B cell (primary cell): ENCODE measurements around the gene PDCD6IP. TPM values are rescaled to one million over a fixed set of nuclear protein-coding genes. Genes with fewer than 3 reads are reported as not detected.

Source experiments
- ATAC-seq: fragments of 200-7000 bp; cut with Tn5 transposase; one replicate; pipeline ENCODE4 v1.10.0; 2021; ENCODE audit warnings: low read depth, mild to moderate bottlenecking, moderate number of reproducible peaks, moderate library complexity
- CTCF ChIA-PET: fragments of 350-600 bp; sonication (Branson Sonifier 250); formaldehyde crosslinking; loops from one replicate; lab custom pipeline; 2021; ENCODE audit warnings: antibody characterized with exemption, inconsistent platforms; lab: Charles Lee
- POLR2A ChIA-PET: fragments of 350-600 bp; sonication (Branson Sonifier 250); formaldehyde crosslinking; loops from one replicate; lab custom pipeline; 2021; ENCODE audit warnings: antibody characterized with exemption; lab: Charles Lee
- DNase-seq: peaks from one replicate; pipeline ENCODE4 v3.0.0; 2013
- H2AFZ ChIP-seq: 2 replicates; pipeline ENCODE4 v1.6.1; 2012; ENCODE audit warnings: mild to moderate bottlenecking, low read depth, low read length; ENCODE audit not compliant: insufficient read depth, poor library complexity, severe bottlenecking
- H3K27ac ChIP-seq, 2 donors: 1 replicate in 1 of 2; 2 replicates in 1 of 2; pipeline ENCODE4 v1.5.1; 2012 to 2013; ENCODE audit warnings: low read length in 2 of 2, mild to moderate bottlenecking in 2 of 2, moderate library complexity in 1 of 2
- H3K27me3 ChIP-seq, 4 experiments: fragments of 200-600 bp in 1 of 4; sonication (generic) in 1 of 4; replicated peaks in 1 of 4; 1 replicate in 2 of 4; 2 replicates in 2 of 4; pipeline versions ENCODE4 v1.6.1 to v1.7.0; 2013 to 2016; ENCODE audit warnings: low read length in 3 of 4, mild to moderate bottlenecking in 2 of 4, mixed read lengths in 1 of 4, moderate library complexity in 1 of 4; ENCODE audit not compliant: insufficient read depth in 4 of 4, control insufficient read depth in 3 of 4; ENCODE audit errors: control extremely low read depth in 1 of 4
- H3K36me3 ChIP-seq, 2 experiments: replicated peaks in 1 of 2; 1 replicate in 1 of 2; 2 replicates in 1 of 2; pipeline versions ENCODE4 v1.6.1 to v1.7.1; 2013; ENCODE audit warnings: low read length in 1 of 2; ENCODE audit not compliant: insufficient read depth in 2 of 2, control insufficient read depth in 1 of 2; ENCODE audit errors: control extremely low read depth in 1 of 2, extremely low read depth in 1 of 2
- H3K4me1 ChIP-seq, 2 donors: fragments of 200-600 bp in 1 of 2; sonication (generic) in 1 of 2; 1 replicate in 1 of 2; 2 replicates in 1 of 2; pipeline versions ENCODE4 v1.5.1 to v1.6.1; 2013 to 2017; ENCODE audit warnings: low read length in 2 of 2; ENCODE audit not compliant: control insufficient read depth in 2 of 2, insufficient read depth in 2 of 2
- H3K4me2 ChIP-seq: replicated peaks from 2 replicates; pipeline ENCODE3; 2012; ENCODE audit warnings: mild to moderate bottlenecking, low read depth, low read length; ENCODE audit not compliant: poor library complexity, severe bottlenecking
- H3K4me3 ChIP-seq, 5 experiments: fragments of 200-600 bp in 1 of 5; sonication (generic) in 1 of 5; 1 replicate in 3 of 5; 2 replicates in 2 of 5; pipeline versions ENCODE4 v1.5.1 to v1.7.0; 2011 to 2016; ENCODE audit warnings: low read length in 4 of 5, mild to moderate bottlenecking in 4 of 5, low read depth in 2 of 5, control low read depth in 1 of 5, moderate library complexity in 1 of 5; ENCODE audit not compliant: insufficient read depth in 1 of 5; ENCODE audit errors: control extremely low read depth in 1 of 5, extremely low read depth in 1 of 5
- H3K79me2 ChIP-seq: fragments of 200-600 bp; sonication (generic); one replicate; pipeline ENCODE4 v1.6.0; 2016; ENCODE audit warnings: low read length; ENCODE audit not compliant: control insufficient read depth, insufficient read depth
- H3K9ac ChIP-seq: fragments of 200-600 bp; sonication (generic); 2 replicates; pipeline ENCODE4 v1.6.1; 2017; ENCODE audit warnings: mild to moderate bottlenecking, low read length, moderate library complexity
- H3K9me3 ChIP-seq, 3 donors: one replicate each; pipeline versions ENCODE4 v1.6.1 to v1.7.1; 2013; ENCODE audit warnings: low read length in 2 of 3; ENCODE audit not compliant: control insufficient read depth in 2 of 3, insufficient read depth in 1 of 3; ENCODE audit errors: control extremely low read depth in 1 of 3
- H4K20me1 ChIP-seq: 2 replicates; pipeline ENCODE4 v1.6.0; 2012; ENCODE audit warnings: mild to moderate bottlenecking, low read length; ENCODE audit not compliant: insufficient read depth, control insufficient read depth, poor library complexity, severe bottlenecking
- H3K27ac Mint-ChIP-seq: one replicate; pipeline ENCODE4 v1.8.0; 2021; ENCODE audit warnings: mixed read lengths
- H3K27me3 Mint-ChIP-seq: one replicate; pipeline ENCODE4 v1.8.0; 2021; ENCODE audit warnings: mixed read lengths
- H3K4me1 Mint-ChIP-seq: one replicate; pipeline ENCODE4 v1.8.0; 2021; ENCODE audit warnings: mixed read lengths
- H3K4me3 Mint-ChIP-seq: one replicate; pipeline ENCODE4 v1.8.0; 2021; ENCODE audit warnings: mixed read lengths
- H3K9me3 Mint-ChIP-seq: one replicate; pipeline ENCODE4 v1.8.0; 2022; ENCODE audit warnings: mixed read lengths; ENCODE audit not compliant: insufficient read depth
- EZH2 ChIP-seq: IDR thresholded peaks from 2 replicates; pipeline ENCODE4 v1.6.1; 2012; ENCODE audit warnings: borderline replicate concordance, low read depth, mild to moderate bottlenecking, moderate library complexity, low read length; ENCODE audit not compliant: insufficient read depth, poor library complexity, severe bottlenecking
- WGBS: methylation state at CpG from one replicate; pipeline ENCODE4 v1.1.5; 2013; ENCODE audit warnings: missing lambda C conversion rate; ENCODE audit not compliant: insufficient coverage; 5-methylcytosine and 5-hydroxymethylcytosine counted together
- intact Hi-C: fragments of 100-400 bp; cut with micrococcal nuclease; formaldehyde crosslinking; loops from one replicate; pipeline ENCODE4 v1.10.0; 2022
- polyA plus RNA-seq: library from polyadenylated mRNA; depleted of rRNA; stranded (reverse); fragments of >200 nt; gene quantifications from 2 replicates; pipeline ENCODE4 v1.2.3, GENCODE V29; 2012
- total RNA-seq, 2 donors: library from RNA; stranded (reverse); fragments of 120-200 nt in 1 of 2; gene quantifications; 1 replicate in 1 of 2; 2 replicates in 1 of 2; pipeline versions ENCODE4 v1.2.3 to v1.2.4, GENCODE V29; 2013 to 2022
- TF ChIP-seq, protein P1 (sequence below): fragments of 200-600 bp; IDR thresholded peaks from one replicate; pipeline ENCODE4 v1.8.0; 2022; ENCODE audit warnings: antibody characterized with exemption, mild to moderate bottlenecking

PDCD6IP gene
- total and polyA plus RNA-seq, 2 donors (not counting 1 experiment from before 2014, with no cell fraction given) = 103 to 276 TPM

DNA sequence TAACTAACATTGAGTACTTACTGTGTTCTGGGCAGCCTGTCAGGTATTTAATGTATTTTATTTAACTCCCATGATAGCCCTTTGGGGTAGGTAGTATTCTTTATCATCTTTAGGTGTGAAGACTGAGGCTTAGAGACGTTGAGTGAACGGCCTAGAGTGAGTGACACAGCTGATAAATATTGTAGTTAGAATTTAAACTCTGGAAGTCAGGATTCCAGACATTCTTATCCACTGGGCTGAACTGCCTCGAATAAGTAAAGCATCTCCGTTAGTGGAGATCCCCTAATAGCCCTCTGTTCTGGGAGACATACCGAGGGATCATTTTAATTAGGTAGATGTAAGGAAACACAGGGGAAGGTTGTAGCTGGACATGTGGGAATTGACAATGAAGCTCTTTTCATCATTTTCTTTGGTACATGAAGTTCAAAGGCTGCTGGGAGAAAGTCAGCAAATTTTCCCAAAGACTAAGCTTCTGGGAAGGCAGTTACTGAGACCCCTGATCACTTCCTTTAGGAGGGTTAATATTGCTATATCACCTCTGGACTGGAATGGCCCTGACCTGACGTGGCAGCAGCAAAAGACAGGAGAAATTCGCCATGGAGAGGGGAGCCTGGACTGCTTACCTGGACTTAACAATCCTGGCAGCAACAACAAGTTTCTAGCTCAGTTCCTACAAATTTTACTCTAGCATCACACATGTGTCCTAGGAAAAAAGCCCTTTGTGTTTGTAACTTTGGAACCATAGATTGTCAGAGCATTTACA, 11.7 kb upstream of the PDCD6IP start:
- peaks cover 3 to 4% of the 10 kb centered on the region in 2 donors for H3K4me1 ChIP-seq
- H3K36me3 ChIP-seq = no peaks in the 10 kb centered on the region
- H4K20me1 ChIP-seq = no peaks in the 10 kb centered on the region
- H3K4me2 ChIP-seq = peak overlapping the region; percentile 56
- H3K9ac ChIP-seq = peak overlapping the region; percentile 33
- no peaks in the 10 kb centered on the region for H3K9me3 ChIP-seq
- Mint-ChIP-seq H3K4me1 (peaks cover 6% of the 10 kb centered on the region), H3K27me3 (no peaks in the 10 kb centered on the region), H3K4me3 (no peak overlapping the region), H3K27ac (no peak overlapping the region), H3K9me3 (no peaks in the 10 kb centered on the region)
- DNase-seq (no peak), ATAC-seq (no peak)
- H3K27me3 ChIP-seq = no peaks in the 10 kb centered on the region
- TF ChIP-seq, protein P1, sequence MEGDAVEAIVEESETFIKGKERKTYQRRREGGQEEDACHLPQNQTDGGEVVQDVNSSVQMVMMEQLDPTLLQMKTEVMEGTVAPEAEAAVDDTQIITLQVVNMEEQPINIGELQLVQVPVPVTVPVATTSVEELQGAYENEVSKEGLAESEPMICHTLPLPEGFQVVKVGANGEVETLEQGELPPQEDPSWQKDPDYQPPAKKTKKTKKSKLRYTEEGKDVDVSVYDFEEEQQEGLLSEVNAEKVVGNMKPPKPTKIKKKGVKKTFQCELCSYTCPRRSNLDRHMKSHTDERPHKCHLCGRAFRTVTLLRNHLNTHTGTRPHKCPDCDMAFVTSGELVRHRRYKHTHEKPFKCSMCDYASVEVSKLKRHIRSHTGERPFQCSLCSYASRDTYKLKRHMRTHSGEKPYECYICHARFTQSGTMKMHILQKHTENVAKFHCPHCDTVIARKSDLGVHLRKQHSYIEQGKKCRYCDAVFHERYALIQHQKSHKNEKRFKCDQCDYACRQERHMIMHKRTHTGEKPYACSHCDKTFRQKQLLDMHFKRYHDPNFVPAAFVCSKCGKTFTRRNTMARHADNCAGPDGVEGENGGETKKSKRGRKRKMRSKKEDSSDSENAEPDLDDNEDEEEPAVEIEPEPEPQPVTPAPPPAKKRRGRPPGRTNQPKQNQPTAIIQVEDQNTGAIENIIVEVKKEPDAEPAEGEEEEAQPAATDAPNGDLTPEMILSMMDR = no peak
- no peak for TF ChIP-seq EZH2
- ChIA-PET CTCF (interaction anchor here (0.6 to 5.6 kb wide), 42 partner anchors 8 to 1963 kb away, joined by 3 to 54 read pairs (median 4); partner anchors contain the start of genes CLASP2 and PDCD6IP), POLR2A (no interaction called here)
- 96% methylated on average over 4 of the region's 7 CpGs for WGBS
- intact Hi-C loops = loop anchor here (1.0 kb wide), 1 partner anchor 150 kb away; no protein-coding TSS in a partner anchor
- H2AFZ ChIP-seq = peak overlapping the region; percentile 78
- H3K4me3 ChIP-seq = peak overlapping the region in 1 of 5 experiments; percentile 34
- H3K79me2 ChIP-seq = no peaks in the 10 kb centered on the region
- H3K27ac ChIP-seq = no peak overlapping the region
